GM21528 (cell line): ENCODE results near the gene LIM2.
"Not testable (repeated sequence)": the region's sequence is repeated elsewhere in the genome, so short reads cannot be mapped to it uniquely, and the experiment has no call there.

Source experiments
- ATAC-seq: cut with Tn5 transposase; IDR thresholded peaks from one replicate; pipeline ENCODE4 v1.9.1; 2021; ENCODE audit warnings: mild to moderate bottlenecking, moderate library complexity; ENCODE audit not compliant: unreplicated experiment, low FRiP score

The LIM2 gene

GRCh38 chr19:51397453-51397852 is 9.7 kb upstream of the LIM2 start:
- not testable (repeated sequence) for ATAC-seq

GRCh38 chr19:51396175-51396574 is 8.4 kb upstream of the LIM2 start:
- ATAC-seq = no peak

GRCh38 chr19:51394050-51394836 is 6.5 kb upstream of the LIM2 start:
- ATAC-seq = peak; percentile 86

- ATAC-seq = no peak
These were observed 4.9 kb upstream of the LIM2 start for GRCh38 chr19:51392701-51393100.

- no peak for ATAC-seq
These were observed 3.4 kb upstream of the LIM2 start for GRCh38 chr19:51391073-51391611.

- ATAC-seq = no peak
These were observed 1.4 kb upstream of the LIM2 start for GRCh38 chr19:51389143-51389542.

GRCh38 chr19:51386882-51387520 is 773 bp downstream of the LIM2 start:
- ATAC-seq = no peak

GRCh38 chr19:51382004-51382403 is 5.8 kb downstream of the LIM2 start:
- ATAC-seq = no peak

- no peak for ATAC-seq
These were observed 7.4 kb downstream of the LIM2 start for GRCh38 chr19:51380379-51380778.

GRCh38 chr19:51377422-51377821 is 10.4 kb downstream of the LIM2 start:
- ATAC-seq = no peak

GRCh38 chr19:51375504-51376221 is 12.1 kb downstream of the LIM2 start:
- ATAC-seq = no peak

- no peak for ATAC-seq
These were observed 14.9 kb downstream of the LIM2 start, which contains the start of gene NKG7 for GRCh38 chr19:51372649-51373504. NKG7 (minus strand) TSS chr19:51372654; CDS start chr19:51372535, 119 bp downstream.

- no peak for ATAC-seq
These were observed 15.6 kb downstream of the LIM2 start for GRCh38 chr19:51372021-51372648.

GRCh38 chr19:51371186-51371690 is 16.5 kb downstream of the LIM2 start:
- no peak for ATAC-seq

- no peak for ATAC-seq
These were observed 17.5 kb downstream of the LIM2 start for GRCh38 chr19:51370230-51370629.

- no peak for ATAC-seq
These were observed 19.1 kb downstream of the LIM2 start, which contains the start of gene CLDND2 for GRCh38 chr19:51368366-51369282. CLDND2 (minus strand) TSS chr19:51369003; CDS start chr19:51368577, 426 bp downstream.

- peak; percentile 62 for ATAC-seq
These were observed 20.0 kb downstream of the LIM2 start for GRCh38 chr19:51367565-51368365.

GRCh38 chr19:51367255-51367564 is 20.6 kb downstream of the LIM2 start:
- ATAC-seq = no peak
